SIG-M5 treated with dmso at 0.1 percent for 504 hours (cell line): ENCODE measurements around the gene RBM33.
"Not testable (repeated sequence)": the region's sequence is repeated elsewhere in the genome, so short reads cannot be mapped to it uniquely, and the experiment has no call there.

ENCODE experiments used
- DNase-seq: peaks from one replicate; lab custom pipeline; 2025; ENCODE audit not compliant: unreplicated experiment; lab: John Stamatoyannopoulos, UW

RBM33 gene

GRCh38 chr7:155644178-155644970 is at the start of gene RBM33:
TSS of gene RBM33 (plus strand) at chr7:155644661. CDS start at chr7:155644877, 216 bp downstream.
- DNase-seq: peak; percentile 86

- DNase-seq: peak; percentile 61
These were observed 49.5 kb upstream of the RBM33 start for GRCh38 chr7:155594961-155595366.

- no peak for DNase-seq
These were observed 46.7 kb upstream of the RBM33 start for GRCh38 chr7:155597753-155598140.

GRCh38 chr7:155598810-155599210 is 45.7 kb upstream of the RBM33 start:
- DNase-seq: peak; percentile 66

GRCh38 chr7:155602156-155602555 is 42.3 kb upstream of the RBM33 start:
- no peak for DNase-seq

GRCh38 chr7:155602750-155603149 is 41.7 kb upstream of the RBM33 start:
- DNase-seq: no peak

- no peak for DNase-seq
These were observed 41.1 kb upstream of the RBM33 start for GRCh38 chr7:155603205-155603857.

- DNase-seq: no peak
These were observed 40.5 kb upstream of the RBM33 start for GRCh38 chr7:155603858-155604503.

GRCh38 chr7:155604504-155604997 is 39.9 kb upstream of the RBM33 start:
- DNase-seq: no peak

GRCh38 chr7:155609185-155609584 is 35.3 kb upstream of the RBM33 start:
- no peak for DNase-seq

- no peak for DNase-seq
These were observed 33.7 kb upstream of the RBM33 start for GRCh38 chr7:155610633-155611193.

- no peak for DNase-seq
These were observed 32.5 kb upstream of the RBM33 start for GRCh38 chr7:155611808-155612447.

- DNase-seq: no peak
These were observed 31.8 kb upstream of the RBM33 start for GRCh38 chr7:155612658-155613057.

GRCh38 chr7:155615085-155615484 is 29.4 kb upstream of the RBM33 start:
- DNase-seq: not testable (repeated sequence)

- DNase-seq: no peak
These were observed 25.5 kb upstream of the RBM33 start for GRCh38 chr7:155618708-155619633.

GRCh38 chr7:155619634-155620271 is 24.7 kb upstream of the RBM33 start:
- no peak for DNase-seq

GRCh38 chr7:155620497-155620896 is 24.0 kb upstream of the RBM33 start:
- DNase-seq: no peak

- DNase-seq: no peak
These were observed 23.0 kb upstream of the RBM33 start for GRCh38 chr7:155621418-155621980.

- no peak for DNase-seq
These were observed 20.0 kb upstream of the RBM33 start for GRCh38 chr7:155624412-155624811.
